Non-pigmented ciliary epithelial cell (primary cell): Measurements from ENCODE around the gene ANKRD44.

Experiments used
- DNase-seq: peaks from one replicate; pipeline ENCODE4 v3.0.0-alpha.2; 2010; ENCODE audit warnings: low read depth

The ANKRD44 gene

DNA sequence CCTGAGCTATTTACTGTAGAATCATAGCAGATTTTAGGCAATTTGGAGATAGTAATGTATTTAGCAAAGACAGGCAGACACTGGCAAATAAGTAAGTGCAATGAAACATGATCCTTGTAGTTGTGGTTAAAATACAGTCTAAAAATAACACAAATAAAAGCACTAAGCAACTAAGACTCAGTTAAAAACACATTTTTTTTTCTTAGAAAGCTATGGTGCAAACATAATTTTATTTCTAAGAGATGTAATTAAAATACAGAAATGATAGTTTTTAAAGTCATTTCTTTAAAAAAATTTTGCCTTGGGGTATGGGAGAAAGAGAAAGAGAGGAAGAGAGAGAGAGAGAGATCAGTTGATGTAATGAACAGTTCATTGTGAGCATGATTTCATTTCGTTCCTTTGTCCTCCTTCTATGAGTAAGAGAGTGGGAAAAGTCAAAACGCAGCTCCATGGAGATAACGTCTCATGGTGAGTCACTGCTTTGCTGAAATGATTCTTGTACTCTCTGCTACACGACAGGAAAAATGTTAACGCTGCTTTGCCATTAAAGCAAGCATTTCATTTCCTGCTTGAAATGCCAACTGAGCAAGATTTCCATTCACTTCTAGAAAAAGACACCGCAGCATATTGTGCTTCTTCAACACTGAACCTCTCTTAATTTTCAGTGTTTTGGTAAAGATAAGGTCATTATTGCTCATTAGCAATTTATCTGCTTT is 322.8 kb downstream of the ANKRD44 start:
- peak; percentile 94 for DNase-seq

DNA sequence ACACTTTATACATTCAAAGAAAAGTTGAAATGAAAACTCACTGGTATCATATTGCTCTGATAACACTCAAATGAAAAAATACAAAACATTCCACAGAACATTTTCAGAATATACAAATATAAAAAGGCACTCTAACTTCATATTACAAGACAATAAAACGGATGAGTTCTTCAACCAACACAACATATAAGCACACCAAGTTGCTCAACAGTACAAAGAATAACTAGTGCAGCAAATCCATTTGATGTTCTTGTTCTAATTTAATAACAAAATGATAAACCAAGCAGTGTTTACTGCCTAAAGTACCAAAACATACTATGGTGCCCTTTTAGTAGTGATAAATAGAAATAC is 323.3 kb downstream of the ANKRD44 start:
- DNase-seq: no peak

DNA sequence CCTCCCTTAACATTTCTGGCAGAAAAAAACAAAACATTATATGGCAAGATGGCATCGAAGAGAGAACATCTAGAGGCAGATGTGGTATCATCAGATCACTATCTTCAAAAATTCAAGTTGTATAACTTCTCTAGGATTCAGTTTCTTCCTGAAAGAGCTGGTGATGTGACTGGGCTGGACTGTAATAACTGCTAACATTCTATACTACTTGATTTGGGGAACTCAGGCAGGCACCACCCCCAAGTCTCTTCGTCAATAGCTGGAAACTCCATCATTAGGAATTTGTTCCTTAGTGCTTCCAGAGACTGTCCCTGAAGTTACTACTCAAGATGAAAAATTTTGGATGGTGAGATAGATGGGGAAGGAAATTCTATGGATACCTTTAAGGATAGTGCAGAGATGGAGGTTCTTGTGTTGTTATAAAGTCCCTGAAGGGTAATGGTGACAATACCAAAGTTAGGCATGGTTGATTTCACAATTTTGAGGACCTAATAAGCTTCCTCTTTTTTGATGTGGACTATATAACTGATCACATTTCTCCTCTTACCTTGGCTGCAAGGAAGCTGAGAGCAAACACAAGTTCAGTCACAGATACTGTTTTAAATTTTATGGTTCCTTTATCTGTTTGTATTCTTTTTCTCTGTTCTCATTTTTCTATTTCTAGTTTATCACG is 324.9 kb downstream of the ANKRD44 start:
- DNase-seq: no peak

DNA sequence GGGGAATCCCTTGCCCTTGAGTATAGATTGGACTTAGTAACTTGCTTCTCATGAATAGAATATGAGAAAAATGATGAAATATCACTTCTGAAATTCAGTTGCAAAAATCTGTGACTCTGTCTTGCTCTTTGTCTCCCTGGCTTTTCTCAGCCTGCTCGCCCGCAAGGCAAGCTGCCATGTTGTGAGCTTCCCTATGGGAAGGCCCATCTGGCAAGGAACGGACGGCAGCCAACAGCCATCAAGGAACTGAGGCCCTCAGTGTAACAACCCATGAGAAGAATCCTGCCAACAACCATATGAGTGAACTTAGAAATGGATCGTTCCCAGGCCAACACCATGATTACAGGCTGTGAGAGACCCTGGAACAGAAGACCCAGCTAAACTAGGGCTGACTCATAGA is 325.7 kb downstream of the ANKRD44 start:
- no peak for DNase-seq

DNA sequence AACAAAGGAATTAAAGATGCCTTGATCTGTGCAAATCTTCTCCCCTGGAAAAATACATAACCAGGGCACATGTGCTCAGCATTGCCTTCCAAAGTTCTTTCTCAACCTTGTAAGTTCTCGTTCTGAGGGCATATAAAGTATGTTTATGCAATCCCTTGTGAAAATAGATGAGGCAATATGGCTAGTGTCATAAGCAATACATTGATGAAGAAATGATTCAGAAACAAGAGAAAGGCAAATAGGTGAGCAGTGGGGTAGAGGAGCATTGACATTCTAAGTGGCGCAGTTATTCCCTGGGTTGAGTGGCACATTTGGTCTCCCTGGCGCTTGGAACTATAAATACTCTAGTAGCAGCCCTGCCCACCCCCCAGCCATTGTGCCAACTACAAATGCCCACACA is 326.6 kb downstream of the ANKRD44 start:
- DNase-seq: no peak

DNA sequence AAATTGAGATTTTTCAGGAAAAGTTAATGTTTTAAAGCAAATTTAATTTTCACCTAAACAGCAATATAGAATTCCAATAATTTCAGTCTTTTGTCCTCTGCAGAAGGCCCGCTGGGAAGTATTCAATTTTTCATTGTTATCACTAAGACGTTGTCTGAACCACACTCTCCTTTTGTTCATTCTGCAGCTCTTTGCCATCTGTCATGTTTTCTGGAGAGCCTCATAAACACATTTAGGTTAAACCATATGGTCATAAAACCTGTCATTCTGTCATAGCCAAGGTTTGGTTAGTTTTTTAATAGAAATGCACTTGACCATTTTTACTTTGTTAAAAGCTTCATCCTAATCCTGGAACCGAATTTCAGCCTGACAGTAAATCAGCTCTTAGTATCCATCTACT is 330.1 kb downstream of the ANKRD44 start:
- DNase-seq: no peak

DNA sequence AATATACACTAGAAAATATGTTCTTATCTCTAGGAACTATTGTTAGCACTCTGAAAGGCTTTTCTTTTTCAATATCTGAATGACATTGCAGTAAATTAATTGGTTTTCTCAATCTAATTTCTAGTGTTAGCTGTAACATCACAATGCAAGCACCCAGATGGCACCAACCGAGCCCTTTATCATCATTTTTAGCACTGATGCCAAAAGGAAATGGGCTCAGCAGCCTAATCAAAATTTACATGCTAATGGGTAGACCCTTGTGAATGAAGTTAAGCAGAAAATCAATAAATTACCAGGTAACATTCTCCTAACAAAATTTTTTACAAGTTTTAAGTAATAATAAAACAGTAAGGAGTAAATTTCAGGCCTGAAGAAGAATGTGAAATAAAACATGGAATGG is 330.6 kb downstream of the ANKRD44 start:
- DNase-seq: no peak

DNA sequence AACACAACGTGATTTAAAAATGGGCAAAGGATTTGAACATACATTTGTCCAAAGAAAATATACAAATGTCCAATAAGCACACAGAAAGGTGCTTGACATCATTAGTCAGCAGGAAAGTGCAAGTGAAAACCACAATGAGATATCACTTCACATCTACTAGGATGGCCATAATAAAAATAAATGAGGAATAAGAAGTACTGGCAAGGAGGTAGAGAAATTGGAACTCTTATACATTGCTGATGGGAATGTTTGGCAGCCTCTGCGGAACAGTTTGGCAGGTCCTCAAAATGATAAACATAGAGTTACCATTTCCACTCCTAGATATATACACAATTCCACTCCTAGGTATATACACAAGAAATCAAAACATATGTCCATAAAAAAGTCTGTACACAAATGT is 333.1 kb downstream of the ANKRD44 start:
- DNase-seq: no peak

DNA sequence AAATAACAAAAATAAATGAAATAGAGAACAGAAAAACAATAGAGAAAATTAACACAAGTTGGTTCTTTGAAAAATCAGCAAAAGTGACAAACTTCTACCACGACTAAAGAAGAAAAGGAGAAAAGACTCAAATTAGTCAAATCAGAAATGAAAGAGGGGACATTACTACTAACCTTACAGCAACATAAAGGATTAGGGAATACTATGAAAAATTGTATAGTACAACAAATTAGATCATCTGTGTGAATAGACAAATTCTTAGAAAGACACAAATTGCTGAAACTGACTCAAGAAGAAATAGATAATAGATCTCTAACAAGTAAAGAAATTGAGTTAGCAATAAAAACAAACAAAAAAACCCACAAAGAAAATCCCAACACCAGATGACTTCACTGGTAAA is 335.6 kb downstream of the ANKRD44 start:
- DNase-seq: no peak

DNA sequence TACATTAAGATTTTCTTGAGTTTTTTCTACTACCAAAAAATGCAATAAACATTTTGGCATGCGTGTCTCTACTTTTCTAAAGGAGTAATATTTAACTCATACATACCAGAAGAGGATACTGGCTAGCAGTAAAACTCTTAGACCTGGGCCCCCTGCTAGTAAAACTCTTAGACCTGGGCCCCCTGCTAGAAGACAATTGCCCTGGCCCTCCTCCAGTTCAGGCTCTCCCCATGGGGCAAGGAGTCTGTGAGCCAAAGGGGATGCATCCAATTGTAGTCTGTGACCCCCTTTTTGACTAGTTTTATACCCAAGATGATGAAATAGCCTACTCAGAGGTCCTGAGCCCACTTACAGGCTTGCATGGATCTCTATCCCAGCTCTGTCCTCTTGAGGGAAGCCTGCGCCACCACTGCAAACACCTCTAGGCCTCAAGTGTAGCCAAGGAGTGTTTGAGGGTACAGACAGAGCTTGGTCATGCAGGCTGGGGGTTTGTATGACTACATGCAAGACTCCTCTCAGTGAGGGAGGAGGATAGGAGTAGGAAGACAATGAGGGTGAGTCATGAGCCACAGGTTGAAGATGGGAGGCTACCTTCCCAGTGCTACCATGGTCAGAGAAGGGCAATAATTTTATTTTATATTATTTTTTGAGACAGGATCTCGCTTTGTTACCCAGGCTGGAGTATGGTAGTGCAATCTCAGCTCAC is 338.9 kb downstream of the ANKRD44 start:
- no peak for DNase-seq

DNA sequence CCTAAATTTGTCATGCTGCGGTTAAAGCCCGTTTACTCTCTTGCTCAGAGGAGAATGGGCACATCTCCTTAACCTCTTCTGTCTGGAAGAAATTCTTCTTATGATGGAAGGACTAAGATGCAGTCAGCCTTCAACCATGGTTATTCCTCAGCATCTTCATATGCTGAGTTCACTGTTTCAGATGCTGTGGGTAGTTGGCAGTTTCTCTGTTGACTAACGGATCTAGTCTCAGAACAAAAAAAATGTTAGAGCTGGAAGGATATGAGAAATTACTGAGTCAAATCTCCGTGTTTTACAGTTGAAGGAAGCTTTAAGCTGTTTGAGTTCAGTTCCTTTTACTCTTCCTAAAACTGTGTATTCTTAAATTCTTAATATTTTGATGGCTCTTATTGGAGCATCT is 340.5 kb downstream of the ANKRD44 start:
- no peak for DNase-seq

DNA sequence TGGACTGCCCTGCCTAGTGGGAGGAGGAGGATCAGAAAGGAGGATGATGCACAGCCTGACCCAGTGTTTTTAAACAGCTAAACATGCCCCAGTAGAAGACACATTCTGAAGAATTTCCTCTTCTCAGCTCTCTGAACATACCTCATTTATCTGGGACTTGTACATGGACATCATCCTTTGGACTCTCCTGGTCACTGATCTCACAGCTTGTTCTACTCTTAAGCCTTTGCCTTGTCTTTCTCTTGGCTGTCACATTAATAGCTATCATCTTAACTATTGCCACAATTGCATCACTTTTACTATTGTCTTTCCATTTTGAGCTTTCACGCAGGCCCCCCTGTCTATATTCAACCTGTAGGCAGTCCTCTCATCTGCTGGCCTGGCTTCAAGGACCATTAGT is 342.1 kb downstream of the ANKRD44 start:
- DNase-seq: no peak

DNA sequence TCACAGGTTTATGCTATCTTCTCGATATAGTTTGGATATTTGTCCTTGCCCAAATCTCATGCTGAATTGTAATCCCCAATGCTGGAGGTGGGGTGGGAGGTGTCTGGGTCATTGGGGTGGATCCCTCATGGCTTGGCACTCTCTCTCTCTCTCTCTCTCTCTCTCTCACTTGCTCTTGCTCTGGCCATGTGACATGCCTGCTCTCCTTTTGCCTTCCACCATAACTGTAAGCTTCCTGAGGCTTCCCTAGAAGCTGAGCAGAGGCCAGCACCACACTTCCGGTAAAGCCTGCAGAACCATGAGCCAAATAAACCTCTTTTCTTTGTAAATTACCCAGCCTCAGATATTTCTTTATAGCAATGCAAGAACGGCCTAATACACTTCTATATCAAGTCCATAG is 342.8 kb downstream of the ANKRD44 start:
- no peak for DNase-seq

DNA sequence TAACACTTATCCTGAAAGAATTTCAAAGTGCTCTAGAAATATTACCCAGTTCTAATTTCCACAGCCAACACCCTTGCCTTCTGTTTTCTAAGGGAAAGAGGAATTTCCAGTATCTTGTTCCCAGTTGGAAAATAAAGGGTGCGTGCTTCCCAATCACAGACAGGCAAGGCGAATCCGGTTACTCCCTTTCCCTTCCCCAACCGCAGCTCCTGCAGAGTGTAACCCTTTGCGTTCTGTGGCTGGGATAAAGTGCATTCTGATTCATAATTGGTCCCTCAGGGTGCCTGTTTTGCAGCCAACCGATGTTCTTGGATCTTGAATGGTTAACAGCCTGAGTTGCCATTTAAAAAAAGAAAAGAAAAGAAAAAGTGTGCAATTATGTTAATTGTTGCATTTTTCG is 343.5 kb downstream of the ANKRD44 start:
- DNase-seq: no peak

DNA sequence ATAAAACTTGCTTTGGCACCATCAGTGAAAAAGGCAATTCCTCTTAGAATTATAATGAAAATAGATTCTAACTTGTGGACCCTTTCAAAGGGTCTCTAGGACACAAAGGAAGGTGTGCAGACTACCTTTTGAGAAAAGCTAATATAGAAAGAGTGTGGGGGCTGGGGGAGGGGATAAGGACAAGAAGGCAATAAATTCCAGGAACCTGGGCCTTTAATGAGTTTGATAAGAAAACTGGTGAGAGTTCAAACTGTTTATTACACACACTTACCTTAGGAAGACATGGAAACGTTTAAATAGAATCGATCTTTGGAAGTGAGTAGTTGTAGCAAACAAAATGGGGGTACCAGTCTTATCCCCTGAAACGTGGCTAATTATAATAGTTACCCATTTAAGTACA is 344.5 kb downstream of the ANKRD44 start:
- DNase-seq: no peak

DNA sequence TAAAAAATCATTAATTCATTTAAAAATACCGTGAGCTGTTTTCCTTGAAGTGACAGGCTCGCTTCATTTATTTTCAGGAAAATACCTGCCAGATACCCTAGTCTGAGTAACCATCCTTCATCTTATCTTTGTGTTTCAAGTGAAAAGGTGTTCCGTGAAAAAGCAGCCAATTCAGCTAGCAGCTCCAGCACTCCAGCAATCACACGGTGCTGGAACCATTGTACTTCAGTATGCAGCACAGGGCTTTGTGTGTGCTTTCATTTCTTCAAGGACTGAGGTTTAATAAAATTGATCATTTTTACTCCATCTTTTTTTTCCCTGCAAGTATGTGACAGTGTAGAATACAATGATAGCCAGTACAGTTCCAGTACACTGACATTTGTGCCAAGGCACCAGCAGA is 344.9 kb downstream of the ANKRD44 start:
- DNase-seq: no peak

DNA sequence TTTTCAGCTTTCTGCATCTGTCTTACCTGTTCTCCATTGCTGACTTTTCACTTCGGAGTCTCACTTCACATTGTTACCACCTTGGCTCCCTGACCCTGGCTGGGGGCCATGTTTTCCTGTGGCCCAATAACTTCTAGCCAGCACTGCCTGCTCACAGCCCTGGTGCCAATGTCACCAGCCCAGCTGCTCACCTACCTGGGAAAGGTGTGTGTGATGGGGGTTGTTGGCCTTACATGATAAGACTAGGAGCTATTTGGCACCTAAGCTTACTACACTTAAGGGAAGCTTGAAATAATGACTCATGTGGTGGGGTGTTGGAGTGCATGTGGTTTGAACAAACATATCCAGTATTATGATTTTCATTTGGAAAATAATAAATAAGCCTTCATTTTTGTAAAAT is 346.6 kb downstream of the ANKRD44 start:
- DNase-seq: no peak

DNA sequence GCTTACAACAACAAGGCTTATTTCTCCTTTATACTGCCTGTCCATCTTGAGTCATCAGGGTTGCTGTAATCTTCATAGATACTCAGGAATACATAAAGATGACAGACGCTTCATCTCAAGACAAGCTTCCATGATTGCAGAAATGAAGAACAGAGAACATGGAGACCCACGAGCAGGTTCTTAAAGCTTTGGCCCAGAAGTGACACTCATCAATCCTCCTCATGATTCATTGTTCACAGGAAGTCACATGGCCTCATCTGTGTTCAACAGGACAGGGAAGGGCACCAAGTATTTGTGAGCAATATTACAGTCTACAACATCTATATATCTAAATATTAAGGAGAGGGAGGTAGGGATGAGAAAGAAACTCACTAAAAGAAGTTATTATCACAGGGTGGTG is 347.5 kb downstream of the ANKRD44 start:
- no peak for DNase-seq

DNA sequence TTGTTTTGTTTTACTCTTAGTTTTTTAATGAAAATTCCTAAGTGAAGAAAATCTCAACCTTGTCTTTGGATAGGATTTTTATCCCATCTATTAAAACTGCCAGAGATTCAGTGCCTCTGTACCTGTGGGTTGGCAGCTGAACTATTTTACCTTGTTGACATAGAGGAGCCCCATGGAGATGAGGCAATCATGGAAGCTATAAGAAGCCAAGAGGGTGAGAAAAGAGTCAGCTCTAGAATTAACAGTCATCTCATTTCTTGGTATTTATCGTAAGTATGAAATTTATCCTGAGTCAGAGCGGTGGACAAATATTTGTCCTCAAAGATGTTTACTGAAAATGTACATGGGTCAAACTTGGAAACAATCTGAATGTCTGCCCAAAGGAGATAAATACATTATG is 348.3 kb downstream of the ANKRD44 start:
- DNase-seq: no peak

DNA sequence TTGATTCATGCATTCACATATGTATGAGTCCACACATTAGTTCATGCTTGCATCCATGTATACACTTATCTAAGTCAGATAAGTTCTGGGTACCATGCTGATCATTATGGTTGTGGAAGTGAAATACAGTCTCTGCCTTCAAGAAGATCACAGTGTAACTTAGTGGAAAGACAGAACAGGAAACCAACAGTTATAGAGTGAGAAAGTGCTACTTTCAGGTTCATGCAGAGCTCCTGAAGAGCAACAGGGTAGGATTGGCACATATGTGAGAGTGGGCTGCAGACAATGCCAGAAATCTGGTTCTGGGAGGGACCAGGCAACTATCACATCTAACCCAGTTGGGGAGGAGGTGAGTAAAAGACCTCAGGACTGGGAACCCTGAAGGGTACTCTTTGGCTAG is 348.7 kb downstream of the ANKRD44 start:
- no peak for DNase-seq

DNA sequence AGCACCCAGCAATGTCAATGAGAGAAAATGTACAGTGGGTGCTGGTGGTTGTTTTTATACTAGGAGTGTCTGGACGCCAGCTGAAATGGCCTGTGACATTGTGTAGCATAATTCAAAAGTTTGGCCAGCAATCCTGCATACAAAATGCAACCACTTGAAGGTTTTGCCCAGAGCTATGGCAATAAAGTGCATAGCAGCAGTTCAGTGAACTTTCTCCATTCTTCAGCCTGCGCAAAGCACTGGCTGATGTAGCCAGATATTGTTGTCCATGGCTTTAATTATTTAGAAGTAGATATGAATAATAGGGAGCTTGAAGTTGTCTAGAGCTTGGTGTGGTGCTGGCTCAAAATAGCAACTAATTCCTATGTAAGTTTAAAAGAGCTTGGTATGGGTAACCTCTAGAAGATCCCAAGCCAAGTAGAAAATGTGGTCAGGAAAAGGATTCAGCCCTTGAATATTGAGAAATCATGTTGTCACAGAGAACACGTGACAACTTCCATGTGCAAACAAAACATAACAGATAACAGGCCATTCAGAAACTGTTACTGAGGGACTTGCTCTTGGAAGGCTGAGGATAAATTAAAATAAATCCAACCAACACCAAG is 350.7 kb downstream of the ANKRD44 start:
- no peak for DNase-seq

DNA sequence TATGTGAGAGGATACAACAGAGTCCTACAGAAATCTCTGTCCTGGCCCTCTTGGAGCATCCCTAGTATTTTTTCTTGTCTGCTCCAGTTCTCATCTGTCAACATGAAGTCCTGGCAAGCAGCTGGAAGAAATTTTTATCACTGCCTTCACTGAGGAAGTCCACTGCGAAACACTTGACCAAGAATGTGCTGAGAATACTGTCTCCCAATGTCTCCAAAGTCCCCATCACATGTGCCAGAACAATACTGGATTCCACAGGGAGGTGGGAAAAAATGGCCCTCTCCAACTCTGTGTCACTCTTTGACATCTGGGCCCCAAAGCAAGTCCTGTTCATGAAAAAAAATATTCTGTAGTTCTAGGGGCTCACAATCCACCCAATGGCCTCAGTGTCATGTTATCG is 351.3 kb downstream of the ANKRD44 start:
- no peak for DNase-seq

DNA sequence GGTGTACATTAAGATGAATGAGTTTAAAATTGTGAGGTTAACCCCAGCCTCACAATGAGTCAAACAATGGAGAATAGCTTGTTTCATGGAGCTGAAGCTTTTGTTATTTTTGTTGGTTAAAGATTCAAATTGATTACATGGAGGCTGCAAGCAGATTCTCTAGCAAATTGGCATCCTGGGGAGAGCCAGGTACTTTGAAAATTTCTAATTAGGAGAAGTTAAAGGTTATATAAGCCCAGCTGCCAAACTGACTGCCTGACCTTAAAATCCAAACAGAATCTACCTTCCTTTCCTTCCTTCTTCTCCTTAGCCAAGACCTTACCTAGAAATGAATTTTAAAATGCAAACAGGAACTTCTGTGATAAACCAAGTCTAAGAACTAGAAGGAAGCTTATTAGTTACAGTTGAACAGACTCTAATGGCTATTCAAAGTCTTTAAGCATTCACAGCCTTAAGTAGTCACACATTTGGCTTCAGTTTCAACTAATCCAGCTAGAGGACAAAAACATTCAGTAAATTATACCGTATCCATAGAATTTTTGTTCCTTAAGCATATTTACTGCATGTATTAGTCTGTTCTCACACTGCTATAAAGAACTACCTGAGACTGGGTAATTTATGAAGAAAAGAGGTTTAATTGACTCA is 352.6 kb downstream of the ANKRD44 start:
- DNase-seq: no peak
